Stimulated activated CD8-positive, alpha-beta memory T cell treated with anti-CD3 and anti-CD28 coated beads, Interleukin-4, amount 100 ng/mL, for 4 hours (primary cell): ENCODE data around the gene SLC6A7.

Experiments
- DNase-seq, 2 donors: peaks; one replicate each; pipeline ENCODE4 v3.0.0-alpha.2; 2020; ENCODE audit warnings: low read depth in 2 of 2, low spot score in 1 of 2

Gene SLC6A7

DNA sequence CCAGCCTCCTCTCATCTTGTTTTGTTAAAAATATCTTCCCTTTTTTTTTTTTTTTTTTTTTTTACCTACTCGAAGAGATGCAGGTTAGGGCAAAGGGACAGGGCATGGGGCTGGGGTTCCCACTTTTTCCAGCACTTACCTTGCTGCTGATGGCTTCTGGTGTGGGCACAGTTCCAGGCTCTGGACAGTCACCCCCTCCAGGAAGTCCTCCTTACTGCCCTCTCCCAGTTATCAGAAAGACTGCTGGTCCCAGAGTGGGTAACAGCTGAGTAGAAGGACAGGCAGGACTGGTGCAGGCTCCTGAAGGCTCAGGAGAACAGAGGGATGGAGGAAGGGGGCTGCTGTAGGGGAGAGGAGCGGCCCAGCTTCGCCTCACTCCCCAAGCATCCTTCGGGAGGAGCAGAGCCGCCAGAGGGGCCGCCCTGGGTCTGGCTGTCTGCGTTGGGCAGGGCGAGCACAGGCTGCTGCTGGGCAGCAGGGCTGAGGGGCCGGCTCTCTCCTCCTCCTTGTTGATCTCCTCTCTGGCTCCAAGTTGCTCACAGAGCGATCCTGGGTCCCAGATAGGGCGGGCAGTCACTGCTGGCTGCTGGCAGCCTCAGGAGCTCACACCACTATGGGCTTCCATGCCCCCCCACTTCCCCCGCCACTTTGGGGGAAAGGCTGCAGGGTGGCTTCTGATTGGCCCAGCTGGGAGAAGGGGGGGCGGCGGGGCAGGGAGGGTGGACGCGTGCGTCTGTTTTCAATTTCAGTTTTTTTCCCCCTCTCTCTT, 34.4 kb upstream of the SLC6A7 start, which contains the start of gene PDGFRB:
PDGFRB (minus strand) TSS at position 588 of the 769 bp plus-strand sequence. CDS start 18,798 bp downstream, outside the sequence.
- DNase-seq = peak; percentile 17 to 39

DNA sequence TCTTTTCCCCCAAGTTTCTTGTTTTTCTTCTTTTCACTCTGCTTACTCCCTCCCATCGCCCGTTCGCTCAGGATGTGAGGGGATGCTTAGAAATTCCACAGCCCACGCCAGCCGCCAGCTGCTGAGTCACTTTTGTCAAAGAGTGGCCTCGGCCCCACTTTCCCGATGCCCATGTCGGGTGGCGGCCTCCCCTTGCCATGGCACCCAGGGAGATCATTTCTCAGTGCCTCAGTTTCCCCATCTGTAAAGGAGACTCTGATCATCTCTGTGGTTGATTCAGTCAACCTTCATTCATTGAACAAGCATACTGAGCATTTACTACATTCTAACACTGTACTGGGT, 33.9 kb upstream of the SLC6A7 start:
- DNase-seq = no peak

DNA sequence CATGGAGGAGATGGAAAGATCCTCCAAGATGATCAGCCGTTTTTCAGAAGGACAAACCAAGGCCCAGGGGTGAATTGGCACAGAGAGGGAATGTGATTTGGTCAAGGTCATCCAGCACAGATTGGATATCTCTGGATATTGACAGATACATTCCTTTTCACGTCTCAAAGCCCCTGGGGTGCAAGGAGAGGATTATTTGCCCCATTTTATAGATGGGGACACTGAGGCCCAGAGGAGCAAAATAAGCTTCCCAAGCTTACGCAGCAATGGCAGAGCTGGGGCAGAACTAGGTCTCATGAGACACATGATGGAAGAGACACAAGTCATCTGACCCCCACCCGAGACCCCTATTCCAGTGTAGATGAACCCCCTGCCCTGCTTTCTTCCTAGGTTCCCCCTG, 33.3 kb upstream of the SLC6A7 start:
- no peak for DNase-seq

DNA sequence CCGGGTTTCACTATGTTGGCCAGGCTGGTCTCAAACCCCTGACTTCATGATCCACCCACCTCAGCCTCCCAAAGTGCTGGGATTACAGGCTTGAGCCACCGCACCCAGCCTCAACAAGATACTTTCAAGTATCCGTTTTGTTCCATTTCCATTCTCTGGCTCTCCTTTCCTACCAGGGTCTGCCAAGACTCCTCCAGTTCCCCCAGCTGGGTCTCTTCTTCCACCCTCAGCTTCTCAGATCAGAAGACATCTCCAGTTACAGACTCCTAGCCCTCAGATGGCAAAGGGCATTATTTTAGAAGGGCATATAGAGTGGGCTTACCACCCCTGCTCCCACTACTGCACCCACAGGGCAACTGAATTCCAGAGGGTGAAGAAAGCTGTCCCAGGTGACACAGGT, 32.7 kb upstream of the SLC6A7 start:
- DNase-seq = no peak

DNA sequence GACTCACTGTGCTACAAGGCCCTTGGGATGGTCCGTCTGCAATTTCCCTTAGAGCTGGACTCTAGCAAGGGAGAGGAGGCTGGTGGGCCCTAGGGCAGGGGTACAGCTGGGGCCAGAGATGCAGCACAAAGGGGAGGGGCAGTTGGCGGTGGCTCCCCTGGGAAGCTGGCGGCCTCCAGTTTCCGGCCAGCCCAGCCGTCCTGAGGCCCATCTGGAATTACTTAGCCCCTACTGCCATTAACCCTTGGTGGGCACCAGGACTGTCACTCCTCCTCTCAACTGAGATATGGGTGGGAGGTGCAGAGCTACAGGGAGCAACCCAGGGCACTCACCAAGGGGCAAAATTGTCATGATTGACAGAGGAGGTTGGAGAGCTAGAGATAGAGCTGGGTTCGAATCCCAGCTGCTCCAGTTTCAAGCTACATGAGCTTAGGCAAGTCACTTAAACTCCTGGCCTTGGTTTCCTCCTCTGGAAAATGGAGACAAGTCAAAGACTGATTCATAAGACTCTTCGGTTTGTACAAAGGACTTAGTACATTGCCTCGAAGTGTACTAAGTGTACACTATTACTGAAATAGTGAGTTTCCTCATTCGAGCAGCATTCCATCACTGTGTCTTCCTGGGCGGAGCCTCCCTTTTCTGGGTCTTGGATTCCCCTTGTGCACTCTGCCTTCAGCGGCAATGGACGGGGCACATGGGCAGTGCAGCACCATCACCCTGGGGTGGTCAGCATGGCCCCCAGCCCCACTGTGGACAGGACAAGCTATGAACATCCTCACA, 31.5 kb upstream of the SLC6A7 start:
- no peak for DNase-seq

DNA sequence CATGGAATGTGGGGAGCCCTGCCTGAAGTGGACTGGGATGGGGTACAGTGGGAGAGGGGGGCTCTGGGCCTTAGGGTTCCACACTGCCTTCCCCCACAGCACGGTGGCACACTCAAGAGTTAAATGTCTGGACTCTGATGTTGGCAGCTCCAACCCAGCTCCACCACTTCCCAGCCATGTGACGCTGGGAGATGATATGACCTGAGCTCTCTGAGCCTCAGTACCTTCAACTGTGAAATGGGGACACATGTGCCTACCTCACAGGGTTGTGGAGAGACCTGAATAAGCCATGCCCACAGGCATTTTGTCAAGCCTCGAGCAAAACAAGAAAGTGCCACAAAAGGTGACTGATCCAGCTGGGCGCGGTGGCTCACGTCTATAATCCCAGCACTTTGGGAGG, 30.8 kb upstream of the SLC6A7 start:
- DNase-seq = no peak

DNA sequence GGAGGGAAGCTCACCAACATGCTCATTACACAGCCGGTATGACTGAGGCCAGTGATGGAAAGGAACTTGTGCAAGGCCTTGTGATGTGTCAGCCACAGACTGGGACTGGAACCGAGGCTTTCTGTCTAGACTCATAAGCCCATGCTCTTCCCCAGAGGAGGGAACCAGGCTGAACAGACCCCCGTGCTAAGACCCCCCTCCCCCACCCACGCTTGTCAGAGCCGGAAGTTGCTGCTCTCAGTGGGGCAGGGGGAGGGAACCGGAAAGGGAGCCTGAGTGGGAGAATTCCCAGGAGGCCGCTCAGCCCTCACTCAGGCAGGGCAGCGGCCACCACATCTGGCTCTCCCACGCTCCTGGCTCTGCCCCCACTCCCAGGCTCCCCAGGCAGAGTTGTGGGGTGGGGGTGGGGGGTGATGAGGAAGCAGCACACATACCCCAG, 30.1 kb upstream of the SLC6A7 start:
- DNase-seq = no peak

DNA sequence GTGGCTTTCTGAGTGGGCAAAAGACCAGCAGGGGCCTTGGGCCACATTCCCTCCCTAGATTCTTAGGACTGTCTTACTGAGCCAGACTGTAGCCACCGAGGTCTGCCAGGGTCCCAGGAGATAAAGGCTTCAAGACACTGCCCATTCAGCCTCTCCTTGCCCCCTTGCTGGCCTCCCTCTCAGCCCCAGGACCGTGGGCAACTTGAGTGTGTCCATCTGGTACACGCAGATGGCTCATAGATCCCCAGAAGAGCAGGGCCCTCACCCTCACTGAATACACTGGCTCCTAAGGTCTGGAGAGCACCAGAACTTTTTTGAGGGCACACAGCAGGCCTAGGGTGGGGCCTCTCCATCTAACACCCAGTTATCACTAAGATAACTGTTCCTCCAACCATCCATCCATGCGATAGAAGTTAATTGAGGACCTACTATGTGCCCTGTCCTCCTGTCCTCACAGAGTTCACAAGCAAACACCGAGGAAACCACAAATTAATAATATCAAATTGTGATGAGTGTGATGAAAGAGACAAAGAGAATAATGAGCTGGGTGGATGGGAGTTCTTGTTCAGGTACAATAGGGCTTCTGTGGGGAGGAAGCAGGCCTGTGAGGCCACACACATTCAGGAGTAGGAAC, 29.3 kb upstream of the SLC6A7 start:
- DNase-seq = no peak

DNA sequence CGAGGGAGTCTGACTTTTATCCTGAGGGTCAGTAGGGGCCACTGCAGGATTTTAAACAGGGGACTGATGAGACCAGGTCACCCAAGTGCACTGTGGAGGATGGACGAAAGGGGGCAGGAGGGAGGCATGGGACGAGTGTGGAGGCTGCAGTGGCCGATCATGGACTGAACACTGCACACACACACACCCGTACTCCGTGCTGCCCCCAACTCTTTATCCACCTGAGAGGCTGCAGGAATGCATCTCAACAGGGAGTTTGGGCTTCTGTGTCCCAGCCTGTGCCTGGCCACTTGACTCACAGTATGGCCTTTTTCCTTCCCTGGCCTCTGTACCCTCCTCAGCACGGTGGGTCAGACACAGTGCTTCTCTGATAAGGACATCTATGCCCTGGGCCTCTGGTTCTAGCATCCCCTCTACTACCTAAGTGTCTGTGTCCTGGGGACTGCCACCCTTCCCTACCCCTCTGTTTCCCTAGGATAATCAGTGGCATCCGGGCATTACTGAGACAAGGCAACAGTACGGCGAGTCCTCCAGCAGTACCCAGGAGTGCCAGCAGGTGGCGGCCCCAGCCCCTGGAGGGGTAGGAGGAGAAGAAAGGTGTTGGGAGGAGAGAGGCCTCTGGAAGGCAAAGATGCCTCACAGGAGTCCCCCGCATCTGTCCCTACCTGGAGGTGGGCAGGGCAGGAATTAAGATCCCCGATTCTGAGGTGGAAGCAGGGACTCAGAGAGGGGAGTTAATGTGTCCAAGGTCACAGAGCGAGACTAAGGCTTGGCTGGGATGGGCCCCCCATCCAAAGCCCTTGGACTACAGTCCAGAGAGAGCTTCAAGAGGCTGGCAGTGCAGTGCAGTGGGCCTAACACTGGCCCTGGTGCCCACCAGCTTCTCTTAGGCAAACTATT, 28.4 kb upstream of the SLC6A7 start:
- peak; percentile 32 to 52 for DNase-seq

DNA sequence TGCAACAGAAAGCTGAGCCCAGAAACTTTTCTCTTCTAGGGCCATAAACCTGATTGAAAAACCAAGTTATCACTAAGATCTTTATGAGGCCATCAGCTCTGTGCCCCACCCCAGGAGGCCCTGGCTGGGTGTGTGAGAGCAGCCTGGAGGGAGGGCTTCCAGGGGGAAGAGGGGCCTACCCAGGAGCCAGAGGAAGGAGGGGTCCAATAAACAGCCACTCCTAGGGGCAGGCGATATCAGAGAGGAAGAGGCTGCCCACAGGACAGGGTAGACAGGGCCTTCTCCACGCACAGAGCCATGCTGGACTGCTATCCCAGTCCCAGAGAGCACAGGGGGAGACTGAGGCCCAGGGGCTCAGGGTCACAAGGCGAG, 27.7 kb upstream of the SLC6A7 start:
- DNase-seq = no peak

DNA sequence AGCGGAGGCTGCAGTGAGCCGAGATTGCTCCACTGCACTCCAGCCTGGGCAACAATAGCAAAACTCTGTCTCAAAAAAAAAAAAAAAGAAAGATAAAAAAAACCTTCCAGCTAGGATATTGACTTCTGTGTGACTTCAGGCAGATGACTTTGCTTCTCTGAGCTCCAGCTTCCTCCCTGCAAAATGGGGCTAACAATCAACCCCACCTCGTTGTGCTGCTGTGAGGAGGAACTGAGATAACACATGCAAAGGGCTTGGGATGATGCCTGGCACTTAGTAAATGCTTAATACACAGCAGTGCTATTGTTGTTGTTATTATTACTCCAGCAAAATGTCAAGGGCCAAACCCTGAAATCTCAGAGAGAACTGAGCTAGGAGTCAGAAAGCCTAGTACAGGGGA, 26.8 kb upstream of the SLC6A7 start:
- DNase-seq = no peak

DNA sequence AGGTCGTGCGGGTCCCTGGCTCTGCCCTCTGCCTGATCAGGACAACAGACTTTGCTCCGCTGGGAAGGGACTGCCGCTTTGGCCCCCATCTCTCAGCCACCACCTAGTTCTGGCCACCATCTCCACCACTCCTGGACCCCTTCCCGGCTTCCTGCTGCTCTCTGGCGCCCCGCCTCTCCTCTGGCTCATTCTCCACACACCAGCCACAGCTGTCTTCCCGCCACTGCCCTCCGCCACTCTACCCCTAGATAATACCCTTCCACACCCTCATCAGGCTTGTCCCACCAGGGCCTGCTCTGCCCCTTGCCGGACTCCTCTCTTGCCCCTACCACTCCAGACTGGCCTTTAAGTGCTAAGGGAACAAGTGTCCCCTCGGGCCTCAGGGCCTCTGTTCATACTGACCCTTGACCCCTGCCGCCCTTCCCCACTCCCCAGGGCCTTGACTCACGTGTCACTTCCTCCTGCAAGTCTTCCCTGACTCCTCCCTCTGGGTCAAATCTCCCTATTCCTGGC, 26.3 kb upstream of the SLC6A7 start:
- no peak for DNase-seq

DNA sequence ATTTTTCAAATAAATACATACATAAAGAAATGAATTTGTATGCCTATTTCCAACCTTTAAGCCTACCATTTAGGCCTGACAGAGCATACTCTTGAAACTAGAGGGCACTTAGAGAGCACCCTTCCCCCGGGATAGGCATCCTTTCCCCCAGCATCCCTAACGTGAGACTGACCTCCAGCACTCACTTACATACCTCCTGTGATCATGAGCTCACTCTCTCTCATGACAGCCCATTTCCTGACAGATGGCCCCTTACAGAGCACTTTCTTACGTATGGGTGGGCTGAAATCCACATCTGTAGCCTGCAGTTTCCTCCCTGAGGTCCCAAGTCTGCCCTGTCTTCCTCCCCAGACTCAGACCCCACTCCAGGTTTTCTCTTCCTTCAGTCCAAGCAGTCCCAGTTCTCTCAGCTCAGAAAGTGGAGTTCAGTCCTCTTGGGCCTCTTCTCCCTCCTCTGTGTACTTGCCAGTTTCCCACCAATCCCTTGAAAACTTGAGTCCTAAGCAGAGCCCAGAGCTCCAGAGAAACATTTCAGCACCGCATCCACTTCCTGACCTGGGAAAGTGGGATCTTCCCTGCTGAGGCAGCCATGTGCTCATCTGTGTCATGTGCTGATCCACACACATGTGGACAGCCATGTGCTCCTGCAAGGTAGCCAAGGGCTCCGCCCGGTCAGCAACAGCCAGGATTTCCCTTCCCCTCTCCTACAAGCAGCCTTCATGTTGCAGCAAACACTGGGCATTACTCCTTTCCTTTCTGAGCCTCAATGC, 25.5 kb upstream of the SLC6A7 start:
- no peak for DNase-seq

DNA sequence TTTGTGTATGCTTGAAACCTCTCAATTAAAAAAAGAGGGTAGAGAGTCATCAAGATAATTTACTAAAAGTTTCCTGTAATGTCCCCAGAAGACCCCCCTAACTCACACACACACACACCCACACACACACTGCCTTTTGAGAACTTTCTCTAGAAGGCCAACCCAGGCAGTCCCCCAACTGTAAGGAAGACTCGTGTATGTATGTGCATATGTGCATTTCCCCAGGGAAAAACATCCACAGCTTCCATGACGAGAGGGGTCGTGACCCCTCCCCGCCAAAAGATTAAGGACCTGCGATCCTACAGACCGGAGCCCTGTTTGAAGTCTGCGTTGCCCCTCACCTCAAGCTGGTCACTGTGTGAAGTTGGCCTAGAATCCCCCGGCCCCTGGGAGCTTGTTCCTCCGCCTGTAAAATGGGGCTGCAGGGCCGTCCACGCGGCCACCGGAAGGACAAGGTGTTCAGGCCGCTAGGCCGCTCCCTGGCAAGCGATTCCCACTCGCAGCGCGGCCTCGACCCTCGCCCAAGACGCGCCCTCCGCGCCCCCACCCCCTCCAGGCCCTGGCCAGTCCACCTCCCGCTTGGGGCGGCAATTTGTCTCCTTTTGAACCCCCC, 23.7 kb upstream of the SLC6A7 start:
- no peak for DNase-seq

DNA sequence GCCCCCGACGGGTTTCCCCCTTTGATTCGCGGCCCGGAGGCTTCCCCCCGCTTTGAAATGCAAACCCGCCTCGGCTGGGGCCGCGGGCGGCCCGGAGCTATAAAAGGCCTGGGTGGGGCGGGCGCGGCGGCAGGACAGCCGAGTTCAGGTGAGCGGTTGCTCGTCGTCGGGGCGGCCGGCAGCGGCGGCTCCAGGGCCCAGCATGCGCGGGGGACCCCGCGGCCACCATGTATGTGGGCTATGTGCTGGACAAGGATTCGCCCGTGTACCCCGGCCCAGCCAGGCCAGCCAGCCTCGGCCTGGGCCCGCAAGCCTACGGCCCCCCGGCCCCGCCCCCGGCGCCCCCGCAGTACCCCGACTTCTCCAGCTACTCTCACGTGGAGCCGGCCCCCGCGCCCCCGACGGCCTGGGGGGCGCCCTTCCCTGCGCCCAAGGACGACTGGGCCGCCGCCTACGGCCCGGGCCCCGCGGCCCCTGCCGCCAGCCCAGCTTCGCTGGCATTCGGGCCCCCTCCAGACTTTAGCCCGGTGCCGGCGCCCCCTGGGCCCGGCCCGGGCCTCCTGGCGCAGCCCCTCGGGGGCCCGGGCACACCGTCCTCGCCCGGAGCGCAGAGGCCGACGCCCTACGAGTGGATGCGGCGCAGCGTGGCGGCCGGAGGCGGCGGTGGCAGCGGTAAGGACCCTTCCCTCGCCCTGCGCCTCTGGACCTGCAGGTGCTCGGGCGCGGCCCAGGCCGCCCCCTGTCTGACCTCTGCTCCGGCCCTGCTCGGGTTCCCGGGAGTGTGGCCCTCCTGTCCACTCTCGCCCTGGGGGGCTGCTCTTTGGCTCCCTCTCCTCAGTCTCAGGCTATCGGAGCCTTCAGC, 23.0 kb upstream of the SLC6A7 start, which contains the start of gene CDX1:
CDX1 (plus strand) TSS at position 129 of the 862 bp plus-strand sequence; CDS start at position 228, 99 bp downstream.
- DNase-seq = no peak

DNA sequence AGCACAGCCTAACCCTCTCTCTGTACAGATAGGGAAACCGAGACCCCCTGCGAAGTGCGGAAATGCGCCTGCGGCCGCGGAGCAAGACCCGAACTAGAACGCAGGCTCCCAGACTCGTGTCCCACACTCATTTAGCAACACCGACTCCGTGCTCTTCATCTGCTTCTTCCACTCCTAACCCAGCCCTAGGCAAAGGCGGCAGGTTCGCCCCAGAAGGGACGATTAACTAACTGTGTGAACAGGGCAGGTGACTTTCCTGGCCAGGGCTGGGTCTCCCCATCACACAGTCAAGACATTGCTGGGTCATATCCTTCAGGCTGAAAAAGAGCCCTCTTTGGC, 22.4 kb upstream of the SLC6A7 start:
- no peak for DNase-seq

DNA sequence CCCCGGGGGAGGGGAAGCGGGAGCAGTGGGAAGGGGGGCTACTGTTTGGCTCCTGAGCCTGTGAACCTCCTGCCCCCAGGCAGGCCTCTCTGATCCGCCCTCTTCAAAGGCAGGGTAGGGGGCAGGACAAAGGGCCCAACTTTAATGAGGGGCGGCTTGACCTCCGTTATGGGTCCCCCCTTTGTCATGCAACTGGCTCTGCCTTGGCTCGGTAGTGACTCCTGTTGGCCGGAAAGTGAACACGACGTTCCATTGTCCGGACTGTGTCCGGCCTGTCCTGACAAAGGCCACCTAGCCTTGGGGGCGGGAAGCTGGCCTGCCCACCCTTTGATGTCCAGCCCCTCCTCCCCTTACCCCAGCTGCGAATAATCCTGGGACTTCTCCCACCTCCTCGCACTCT, 22.0 kb upstream of the SLC6A7 start:
- no peak for DNase-seq

DNA sequence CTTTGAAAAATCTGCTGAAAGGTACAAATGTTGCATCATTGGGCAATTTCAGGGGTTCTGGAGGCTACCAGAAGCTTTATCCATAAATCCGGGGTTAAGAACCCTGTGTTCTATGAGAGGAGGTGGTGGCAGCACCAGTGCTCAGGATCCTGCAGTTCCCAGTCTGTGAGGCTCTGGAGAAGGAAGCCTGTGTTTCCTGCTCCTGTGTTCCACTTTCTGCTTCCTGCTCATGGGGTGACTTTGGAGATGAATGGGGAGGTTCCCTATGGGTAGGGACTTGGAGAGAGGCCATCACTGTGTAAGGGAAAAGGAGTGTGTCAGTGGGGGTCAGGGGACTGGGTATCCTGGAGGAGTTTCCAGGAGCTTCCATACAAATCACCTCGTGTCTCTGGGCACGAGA, 21.0 kb upstream of the SLC6A7 start:
- no peak for DNase-seq

DNA sequence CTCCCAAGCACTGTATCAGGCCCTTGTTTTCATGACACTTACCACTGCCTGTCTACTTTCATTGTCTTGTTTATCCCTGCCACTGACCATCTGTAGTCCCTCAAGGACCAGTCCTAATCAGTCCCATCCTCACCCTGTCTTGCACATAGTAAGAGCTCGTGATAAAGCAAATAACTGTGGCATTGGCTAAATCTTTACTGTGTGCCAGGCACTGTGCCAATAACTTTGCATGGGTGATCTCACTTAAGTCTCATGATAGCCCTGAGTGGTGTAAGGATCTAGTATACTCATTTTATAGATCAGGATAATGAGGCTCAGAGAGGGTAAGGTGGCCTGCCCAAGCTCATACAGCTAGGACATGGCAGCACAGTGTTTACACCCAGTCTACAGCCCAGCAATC, 17.7 kb upstream of the SLC6A7 start:
- no peak for DNase-seq
